ENCODE results near the gene FBXO30.

The FBXO30 gene

DNA sequence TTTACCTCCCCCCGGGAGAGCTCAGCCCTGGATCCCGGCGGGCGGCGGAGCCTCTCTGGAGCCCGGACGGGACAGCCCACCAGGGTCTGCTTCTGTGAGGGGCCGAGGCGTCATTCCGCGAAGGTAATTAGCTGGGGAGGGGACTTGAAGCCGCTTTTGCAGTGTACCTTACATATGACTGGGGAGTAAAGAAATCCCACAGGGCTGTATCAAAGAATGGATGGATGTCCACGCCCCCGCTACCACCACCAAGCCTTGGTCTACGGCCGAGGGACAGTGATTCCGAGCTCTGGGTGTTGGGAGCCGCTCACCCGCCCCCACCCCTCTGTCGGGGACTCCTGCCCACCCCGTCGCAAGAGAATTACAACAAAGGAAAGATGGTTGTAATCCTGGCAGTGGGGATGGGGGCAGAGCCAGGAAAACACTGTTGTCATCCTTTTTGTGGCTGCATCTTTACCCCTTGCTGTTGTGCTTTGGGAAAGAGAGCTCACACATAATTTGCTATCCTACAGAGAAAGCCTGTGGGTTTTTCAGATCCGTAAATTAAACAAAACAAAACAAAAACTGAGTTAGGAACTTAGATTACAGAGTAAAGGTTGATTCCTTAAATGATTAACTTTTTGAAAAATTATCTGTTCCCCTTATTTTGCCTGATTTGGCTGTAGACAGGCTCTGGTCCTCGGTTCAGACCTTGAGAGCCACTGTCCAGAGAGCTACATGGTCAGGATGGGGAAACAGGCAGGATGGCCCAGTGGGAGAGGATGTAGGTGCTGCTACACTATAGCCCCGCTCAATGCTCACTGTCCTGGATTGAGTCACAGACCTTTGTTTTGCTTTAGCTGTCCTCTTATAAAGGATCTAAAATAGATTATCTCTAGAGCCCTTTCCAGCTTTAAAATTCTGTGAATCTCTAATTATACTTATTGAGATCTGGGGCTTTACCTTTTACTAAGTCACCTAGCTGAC, 997 bp upstream of the FBXO30 start:
- no peak for DNase-seq

DNA sequence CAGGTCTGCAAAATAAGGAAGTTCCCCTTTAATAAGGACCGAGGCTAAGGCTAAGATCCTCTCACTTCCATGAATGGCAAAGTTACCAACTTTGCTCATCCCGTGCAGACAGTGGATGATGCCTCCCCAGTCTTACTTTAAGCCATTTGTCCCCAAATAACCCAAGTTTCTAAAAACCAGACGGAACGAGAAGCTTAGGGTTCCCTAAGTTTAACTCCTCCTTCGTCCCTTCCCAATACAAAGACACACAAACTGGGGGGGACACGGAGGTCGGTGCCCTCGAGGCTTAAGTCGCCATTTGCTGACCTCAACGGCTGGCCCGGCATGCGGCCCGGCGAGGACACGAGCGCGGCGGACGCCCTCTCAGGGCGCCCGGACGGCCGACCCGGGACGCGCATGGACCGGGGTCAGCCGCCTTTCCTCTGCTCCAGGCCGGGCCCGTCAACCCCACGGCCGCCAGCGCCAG, 527 bp downstream of the FBXO30 start:
- DNase-seq = no peak

DNA sequence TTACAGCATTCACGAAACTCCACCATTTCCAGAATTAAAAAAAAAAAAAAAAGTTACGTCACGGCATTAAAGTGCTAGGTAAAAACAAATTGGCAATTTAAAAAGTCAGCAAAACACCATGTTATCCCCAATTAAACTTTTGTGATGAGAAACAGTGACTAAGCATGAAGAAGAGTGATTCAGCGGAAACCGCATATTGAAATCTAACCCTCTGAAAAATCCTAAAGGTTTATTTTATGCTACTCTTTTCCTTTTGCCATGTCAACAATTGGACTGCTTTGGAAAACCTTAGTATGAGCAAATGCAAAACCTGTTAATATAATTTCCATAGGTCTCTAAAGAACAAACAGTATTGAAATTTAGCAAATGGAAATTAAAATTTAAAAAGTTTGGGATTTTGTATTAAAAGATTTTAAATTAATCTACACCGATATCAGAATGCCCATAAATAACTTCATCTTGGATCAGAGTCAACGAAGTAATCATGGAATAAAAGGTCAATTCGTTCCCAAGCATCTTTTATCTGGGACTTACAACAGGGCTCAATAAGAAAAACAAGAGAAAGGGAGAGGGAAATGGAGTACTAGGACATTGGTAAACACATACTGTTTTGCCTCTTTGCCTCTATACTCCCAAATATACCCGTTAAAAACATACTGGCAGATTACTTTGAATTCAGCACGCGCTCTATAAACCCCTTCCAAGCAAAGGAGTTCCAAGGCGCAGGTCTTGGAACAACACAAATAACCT, 1.1 kb downstream of the FBXO30 start:
- DNase-seq = peak; percentile 3

DNA sequence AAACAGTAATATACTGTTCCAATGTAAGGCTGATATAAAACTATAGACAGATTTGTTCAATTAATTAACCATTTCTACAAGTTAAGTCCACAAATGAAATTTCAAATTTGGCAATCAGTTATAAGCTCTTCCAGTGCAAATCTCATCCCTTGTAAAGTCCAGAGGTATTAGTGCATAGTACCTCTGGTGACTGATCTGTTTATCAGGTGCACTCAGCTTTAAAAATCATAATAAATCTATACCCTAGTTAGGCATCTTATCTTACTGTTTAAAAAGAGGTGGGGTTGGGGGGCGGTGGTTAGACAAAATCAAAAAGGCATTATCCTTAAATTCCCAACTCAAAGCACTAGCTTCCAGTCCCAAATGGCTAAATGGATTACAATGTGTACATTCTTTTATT, 2.9 kb downstream of the FBXO30 start:
- no peak for DNase-seq

DNA sequence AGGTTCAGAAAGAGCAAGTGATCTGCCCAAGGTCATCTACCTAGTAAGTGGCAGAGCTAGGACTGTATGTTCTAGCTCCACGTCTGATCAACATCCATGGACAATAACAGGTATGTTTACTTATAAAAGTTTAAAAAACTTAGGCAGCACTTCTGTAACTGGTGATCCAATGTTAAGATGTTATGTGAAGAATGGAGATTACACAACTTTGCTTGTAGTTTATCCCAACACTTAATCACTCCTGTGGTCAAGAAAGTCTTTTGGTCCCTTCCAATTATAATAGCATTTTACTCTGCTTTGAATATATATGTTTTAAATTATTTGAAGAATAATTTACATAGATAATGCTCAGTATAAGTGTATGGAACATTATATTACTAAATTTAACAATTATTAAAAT, 4.8 kb downstream of the FBXO30 start:
- no peak for DNase-seq

DNA sequence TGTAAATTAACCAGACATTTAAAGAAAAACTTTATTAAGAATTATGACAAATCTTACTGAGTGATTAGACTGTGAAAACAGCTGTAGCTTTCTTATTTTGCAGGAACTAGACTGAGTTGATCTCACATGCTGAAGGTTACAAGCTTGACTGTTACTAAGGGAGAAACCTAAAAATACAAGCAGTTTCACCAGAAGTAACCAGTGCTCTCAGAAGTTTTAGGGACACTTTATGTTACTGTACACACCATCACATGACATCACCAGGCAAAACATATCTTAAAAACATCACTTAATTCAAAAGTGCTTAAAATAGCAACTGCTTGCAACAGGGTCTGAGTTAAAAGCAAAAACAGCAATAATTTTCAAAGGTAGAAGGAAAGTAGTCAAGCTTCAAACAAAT, 5.4 kb downstream of the FBXO30 start:
- no peak for DNase-seq

DNA sequence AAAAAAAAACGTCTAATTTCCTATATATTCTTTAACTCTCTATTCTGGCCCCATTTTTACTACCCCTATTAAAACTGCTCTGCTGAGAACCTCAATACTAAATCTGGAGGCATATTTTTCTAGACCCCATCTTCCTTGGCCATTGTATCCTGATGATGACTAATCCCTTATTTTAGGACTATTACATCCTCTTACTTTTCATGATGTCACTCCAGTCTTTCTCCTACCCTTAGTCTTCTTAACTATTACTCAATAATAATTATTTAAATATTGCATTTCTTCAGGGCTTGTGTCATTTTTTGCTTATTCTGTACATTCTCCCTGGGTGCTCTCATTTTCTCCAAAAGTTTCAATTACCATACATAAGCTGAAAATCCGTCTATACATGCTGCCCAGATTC, 6.4 kb downstream of the FBXO30 start:
- DNase-seq = no peak

DNA sequence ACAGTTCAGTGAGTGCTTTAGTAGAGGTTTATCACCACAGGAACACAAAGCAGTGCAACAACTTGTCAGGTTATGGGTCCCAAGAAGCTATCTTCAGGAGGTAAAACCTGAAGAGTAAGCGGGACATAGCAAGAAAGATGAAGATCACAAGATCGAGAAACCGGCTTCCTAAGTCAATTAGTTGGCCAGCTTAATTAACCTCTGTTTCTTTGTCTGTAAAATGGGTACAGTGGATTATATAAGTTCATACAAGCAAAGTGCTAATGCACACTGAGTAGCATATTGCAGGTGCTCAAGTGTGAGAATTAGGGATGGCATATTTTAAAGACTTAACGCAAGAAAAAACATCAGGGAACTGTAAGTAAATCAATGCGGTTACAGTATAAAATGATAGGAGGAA, 12.5 kb downstream of the FBXO30 start:
- no peak for DNase-seq

DNA sequence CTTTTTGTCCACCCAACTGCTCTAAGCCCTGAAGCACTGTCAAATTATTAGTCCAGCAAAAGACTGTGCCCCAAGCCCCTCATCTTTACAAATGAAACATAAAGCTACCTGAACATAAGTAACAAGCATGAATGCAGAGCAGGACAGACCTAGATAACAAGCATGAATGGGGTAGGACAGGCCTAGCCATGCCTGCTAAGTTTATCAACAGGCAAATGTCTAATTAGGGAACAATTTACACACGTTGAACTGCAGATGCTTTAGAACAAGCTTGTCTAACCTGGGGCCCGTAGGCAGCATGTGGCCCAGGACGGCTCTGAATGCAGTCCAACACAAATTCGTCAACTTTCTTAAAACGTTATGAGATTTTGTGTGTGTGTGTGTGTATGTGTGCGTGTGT, 13.6 kb downstream of the FBXO30 start:
- DNase-seq = no peak

DNA sequence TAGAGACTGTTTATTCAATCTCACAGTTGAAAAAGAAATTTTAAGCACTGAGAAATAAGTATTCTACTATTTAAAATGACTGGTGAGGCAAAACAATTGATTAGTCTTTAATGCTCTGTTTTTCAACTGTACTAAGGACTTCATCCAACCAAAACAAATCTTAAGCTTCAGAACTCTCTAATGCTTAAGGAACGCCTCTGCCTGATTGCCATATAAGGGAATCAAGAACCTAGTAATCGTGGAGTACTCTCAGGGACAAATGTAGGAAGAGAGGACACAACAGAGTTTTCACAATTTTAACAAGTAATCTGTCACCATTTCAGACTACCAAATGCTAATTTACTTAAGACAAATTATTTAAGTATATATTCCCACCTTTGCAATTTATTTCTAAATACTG, 16.1 kb downstream of the FBXO30 start:
- DNase-seq = no peak

DNA sequence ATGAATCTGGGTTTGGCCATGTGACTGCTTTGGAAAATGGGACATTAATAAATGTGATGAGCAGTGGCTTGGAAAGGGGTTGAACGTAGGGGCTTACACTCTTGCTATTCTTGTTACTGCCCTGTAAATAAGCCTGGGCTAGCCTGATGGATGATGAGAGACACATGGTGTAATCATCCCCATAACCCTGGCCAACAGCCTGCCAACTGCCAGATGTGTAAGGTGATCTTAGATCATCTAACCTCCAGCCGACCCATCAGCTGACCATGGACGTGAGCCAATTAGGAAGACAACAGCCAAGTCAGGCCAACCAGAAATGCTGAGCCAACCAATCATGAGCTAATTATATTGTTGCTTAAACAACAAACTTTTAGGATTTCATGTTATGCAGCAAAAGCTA, 25.2 kb downstream of the FBXO30 start:
- no peak for DNase-seq

DNA sequence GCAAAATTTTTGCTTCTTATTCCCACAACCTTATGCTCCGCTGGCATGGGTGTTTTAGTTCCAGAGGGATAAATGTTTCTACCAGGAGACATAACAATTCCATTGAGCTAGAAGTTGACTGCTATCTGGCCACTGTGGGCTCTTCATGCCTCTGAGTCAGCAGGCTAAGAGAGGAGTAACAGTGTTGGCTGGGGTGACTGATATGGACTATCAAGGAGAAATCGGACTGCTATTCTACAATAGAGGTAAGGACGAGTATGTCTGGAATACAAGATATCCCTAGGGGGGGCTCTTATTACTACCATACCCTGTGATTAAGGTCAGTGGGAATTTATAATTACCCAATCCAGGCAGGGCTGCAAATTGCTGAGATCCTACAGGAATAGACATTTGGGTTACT, 26.9 kb downstream of the FBXO30 start:
- no peak for DNase-seq

DNA sequence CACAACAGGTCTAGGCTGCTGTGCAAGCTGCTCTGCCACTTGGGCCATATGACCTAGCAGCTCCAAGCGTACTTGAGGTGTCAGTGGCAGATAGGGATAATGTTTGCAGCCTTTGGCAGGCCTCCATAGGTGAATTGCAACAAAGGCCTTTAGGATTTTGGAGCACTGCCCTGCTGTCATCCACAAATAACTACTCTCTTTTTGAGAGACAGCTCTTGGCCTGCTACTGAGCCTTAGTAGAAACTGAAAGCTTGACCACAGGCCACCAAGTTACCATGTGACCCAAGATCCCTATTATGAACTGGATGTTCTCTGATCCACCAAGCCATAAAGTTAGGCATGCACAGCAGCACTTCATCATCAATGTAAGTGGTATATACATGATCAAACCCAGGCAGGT, 29.9 kb downstream of the FBXO30 start:
- DNase-seq = no peak

DNA sequence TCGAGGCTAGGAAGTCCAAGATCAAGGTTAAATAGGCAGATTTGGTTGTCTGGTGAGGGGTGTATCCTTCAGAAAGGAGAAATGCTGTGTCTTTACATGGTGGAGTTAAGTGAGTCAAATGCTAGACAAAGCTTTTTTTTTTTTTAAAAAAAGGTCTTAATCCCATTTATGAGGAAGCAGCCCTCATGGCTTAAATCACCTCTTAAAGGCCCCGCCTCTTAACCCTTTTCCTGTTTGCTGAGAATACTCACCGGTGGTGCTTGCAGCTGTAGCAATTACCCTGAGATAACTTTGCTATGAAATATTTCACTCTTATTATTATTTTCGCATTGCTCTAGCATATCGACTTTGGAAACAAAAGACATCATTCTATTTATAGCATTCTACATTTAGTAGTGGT, 30.8 kb downstream of the FBXO30 start:
- DNase-seq = no peak

DNA sequence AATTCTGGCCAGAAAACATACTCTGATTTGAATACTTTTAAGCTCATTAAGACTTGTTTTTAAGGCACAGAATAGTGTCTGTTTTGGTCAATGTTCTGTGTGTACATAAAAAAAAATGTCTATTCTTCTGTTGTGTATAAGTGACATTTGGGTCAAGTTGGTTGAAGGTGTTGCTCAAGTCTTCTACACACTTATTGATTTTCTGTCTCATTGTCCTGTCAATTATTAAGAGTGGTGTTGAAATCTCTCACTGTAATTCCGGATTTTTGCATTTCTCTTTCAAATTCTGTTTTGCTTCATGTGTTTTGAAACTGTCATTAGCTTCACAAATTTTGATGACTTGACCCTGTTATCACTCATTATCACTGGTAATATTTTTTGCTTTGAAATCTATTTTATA, 41.7 kb downstream of the FBXO30 start:
- no peak for DNase-seq

DNA sequence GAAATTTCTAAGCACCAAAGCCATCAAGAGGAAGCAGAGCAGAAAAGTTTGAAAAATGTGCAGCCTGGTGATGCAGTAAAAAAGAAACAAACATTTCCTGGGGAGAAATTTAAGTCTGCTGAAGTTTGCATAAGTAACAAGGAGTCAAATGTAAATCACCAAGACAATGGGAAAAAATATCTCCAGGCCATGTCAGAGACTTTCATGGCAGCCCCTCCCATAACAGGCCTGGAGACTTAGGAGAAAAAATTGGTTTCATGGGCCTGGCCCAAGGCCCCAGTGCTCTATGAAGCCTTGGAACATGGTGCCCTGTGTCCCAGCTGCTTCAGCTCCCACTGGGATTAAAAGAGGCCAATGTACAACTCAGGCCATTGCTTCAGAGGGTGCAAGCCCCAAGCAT, 49.1 kb downstream of the FBXO30 start:
- DNase-seq = no peak

DNA sequence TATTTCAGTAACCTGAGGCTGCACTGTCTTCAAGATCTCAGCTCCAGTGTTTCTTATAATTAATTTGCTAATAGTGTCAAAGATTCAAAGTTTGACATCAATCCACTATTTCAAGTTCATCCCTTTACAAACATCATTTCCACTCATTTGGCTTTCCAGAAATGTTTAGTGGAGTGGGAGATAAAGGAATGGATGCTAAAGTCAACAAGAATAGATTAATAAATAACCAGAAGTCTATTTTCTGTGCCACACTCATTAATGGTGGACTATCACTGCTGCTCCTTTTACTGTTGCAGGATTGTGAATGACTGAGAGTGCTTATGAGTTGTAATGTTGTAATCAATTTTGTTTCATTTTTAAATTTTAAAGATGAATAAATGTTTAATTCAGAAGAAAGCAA, 50.9 kb downstream of the FBXO30 start:
- no peak for DNase-seq

DNA sequence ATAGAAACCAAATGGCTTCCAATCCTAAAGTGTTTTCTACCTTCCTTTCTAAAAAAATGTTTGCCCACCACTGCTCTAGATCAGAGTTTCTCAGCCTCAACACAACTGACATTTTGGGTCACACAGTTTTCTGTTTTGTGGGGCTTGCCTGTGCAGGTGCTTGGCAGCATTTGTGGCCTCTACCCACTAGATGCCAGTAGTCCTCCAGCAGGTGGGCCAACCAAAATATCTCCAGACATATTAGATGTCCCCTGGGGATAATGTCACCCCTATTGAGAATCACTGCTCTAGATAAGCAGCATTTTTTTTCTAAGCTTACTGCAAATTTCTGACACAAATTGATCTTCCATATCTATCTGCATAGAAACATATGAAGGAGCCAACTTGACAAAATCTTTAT, 53.0 kb downstream of the FBXO30 start:
- no peak for DNase-seq

DNA sequence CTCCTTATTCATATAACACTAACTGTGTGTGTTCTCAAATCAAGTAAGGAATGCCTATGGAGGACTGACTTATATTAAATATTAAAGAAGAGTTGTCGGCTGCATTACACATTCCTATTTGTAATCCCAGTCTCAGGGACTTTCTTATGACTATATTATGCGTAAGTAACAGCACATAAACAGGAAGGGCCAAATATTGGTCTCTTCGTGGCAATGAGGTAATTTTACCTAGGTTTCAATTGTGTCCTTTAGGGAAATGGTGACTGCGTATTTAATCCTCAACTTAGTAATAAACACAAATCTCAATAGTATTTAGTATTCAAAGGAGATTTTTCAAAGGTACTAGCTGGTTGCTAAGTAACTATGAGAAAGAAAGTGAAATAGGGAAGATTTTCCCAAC, 56.5 kb downstream of the FBXO30 start:
- no peak for DNase-seq

DNA sequence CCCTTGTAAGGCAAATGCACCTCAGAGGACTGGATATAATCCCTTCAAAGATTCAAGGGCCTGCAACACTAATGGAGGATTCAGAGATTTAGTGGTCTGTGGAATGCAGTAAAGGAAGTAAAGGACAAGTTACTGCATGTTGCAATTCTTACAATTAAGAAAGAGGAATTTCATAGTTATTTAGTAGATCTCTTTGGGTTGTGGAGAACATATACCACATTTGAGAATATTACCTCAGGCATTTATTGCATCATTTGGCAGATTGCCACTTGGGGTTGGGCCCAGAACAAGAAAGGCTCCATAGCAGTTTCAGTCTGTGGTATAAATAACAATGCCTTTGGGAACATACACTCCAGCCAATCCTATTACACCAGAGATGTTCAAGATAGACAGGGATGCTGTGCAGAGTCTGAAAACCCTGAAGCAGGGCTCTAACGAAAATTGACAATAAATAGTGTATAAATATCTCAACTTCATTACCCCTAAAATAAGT, 58.4 kb downstream of the FBXO30 start:
- no peak for DNase-seq

DNA sequence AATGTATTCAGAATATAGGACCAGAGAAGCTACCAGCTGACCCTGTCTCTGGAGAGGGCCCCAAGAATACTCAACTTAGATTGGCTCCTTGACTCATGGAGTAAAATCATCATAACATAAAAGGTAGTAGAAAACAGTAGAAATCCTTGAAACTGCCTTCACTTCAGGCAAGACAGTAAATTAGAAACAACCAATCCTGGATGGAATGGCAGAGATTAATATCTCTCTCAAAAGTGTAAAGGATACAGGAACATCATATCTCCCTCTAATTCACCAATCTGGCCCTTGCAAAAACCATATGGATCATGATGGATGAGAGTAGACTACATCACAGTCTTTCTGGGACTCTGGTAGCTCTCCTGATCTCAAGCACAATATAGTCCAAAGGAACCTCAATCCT, 58.9 kb downstream of the FBXO30 start:
- no peak for DNase-seq

DNA sequence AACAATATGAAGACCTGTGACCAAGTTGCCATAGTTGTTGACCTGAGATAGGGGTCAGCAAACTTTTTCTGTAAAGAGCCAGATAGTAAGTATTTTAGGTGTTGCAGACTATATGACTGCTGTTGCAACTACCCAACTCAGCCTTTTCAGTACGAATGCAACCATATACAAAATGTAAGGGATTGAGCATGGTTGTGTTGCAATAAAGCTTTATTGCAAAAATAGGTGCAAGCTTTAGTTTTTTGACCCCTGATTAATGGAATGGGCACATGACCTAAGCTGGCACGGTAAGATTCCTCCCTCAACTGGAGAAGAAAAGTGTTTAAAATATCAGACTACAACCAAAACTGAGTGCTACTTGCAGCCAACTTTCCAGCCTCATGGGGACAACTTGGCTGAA, 62.0 kb downstream of the FBXO30 start:
- DNase-seq = no peak

DNA sequence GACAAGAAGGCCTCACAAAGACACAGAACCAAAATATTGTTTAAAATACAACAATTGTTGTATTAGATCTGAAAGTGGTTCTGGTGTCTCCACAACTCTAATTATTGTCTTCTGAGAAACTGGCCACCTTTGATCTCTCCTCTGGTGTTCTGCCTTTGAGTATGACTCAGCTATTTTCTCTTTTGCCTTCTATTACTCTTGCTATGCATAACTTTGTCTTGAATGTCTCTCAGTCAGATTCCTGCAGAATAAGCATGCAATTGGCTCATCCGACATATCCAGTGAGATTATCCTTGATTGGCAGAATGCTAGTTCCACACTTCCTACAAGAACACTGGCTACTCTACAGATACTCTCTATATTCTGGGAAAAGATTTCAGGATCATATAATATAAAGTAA, 65.0 kb downstream of the FBXO30 start:
- no peak for DNase-seq

DNA sequence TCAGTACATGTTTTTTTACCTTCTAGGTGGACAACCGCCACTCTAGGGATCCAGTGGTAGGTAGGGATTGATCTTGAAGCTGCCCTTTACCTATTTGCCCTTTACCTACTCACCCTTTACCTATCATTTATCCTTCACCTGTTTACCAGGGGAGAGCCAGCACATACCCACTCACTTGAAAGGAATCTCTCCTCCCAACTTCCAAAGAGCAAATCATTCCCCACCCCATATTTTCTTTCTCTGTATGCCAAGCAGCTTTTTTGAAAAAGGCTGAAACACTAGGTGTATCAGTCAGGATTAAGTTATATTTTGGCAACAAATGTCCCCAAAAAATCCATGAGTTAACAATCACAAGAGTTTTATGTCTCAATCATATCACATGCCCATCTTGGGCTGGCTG, 68.7 kb downstream of the FBXO30 start:
- no peak for DNase-seq
